Measurements from ENCODE around the gene P4HTM.

Gene P4HTM

DNA sequence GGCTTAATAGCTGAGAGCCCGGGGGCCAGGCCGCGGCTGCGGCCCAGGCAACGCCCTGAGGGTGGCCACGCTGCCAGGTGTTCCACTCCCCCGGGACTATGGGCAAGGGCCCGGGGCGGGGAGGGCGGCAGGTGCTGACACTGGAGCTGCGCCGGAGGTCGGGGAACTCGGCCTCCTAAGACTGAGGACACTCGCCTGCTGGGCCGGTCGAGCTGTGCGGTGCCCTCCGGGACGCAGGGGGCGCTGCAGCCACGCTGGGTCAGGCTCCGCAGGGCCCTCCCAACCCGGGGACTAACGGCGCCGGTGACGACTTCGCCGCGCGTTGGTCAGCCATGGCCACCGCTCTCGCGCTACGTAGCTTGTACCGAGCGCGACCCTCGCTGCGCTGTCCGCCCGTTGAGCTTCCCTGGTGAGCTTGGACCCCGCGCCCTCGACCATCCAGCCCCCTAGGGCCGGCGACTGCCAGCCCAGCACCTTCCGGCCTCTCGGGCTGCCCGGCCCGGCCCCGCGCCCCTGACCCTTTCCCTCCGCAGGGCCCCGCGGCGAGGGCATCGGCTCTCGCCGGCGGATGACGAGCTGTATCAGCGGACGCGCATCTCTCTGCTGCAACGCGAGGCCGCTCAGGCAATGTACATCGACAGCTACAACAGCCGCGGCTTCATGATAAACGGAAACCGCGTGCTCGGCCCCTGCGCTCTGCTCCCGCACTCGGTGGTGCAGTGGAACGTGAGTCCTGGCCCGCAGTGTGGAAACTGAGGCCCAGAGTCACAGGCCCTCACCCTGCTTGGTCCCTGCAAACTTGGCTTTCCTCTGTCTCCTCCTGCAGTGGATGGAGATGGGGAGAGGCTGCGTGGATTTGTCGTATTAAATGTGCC is 32.0 kb downstream of the P4HTM start, which contains the start of gene NDUFAF3:
TSS of gene NDUFAF3 (plus strand) at position 309 of the 875 bp plus-strand sequence. CDS start at position 333, 24 bp downstream.
- TF ChIP-seq, protein P1, sequence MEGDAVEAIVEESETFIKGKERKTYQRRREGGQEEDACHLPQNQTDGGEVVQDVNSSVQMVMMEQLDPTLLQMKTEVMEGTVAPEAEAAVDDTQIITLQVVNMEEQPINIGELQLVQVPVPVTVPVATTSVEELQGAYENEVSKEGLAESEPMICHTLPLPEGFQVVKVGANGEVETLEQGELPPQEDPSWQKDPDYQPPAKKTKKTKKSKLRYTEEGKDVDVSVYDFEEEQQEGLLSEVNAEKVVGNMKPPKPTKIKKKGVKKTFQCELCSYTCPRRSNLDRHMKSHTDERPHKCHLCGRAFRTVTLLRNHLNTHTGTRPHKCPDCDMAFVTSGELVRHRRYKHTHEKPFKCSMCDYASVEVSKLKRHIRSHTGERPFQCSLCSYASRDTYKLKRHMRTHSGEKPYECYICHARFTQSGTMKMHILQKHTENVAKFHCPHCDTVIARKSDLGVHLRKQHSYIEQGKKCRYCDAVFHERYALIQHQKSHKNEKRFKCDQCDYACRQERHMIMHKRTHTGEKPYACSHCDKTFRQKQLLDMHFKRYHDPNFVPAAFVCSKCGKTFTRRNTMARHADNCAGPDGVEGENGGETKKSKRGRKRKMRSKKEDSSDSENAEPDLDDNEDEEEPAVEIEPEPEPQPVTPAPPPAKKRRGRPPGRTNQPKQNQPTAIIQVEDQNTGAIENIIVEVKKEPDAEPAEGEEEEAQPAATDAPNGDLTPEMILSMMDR (IDR thresholded peaks at IDR 0.05; ENCODE audit: low read depth, low read length, missing control alignments) = peak; percentile 87
- peak; percentile 81 for DNase-seq (ENCODE audit: low read depth)
- peak within 1 kb of the TSS; percentile 88 for H3K4me3 ChIP-seq (ENCODE audit: low read depth, low read length)
- in situ Hi-C loops (cut with HindIII; ENCODE audit: low sequenced_read_pairs) = no loop called here

DNA sequence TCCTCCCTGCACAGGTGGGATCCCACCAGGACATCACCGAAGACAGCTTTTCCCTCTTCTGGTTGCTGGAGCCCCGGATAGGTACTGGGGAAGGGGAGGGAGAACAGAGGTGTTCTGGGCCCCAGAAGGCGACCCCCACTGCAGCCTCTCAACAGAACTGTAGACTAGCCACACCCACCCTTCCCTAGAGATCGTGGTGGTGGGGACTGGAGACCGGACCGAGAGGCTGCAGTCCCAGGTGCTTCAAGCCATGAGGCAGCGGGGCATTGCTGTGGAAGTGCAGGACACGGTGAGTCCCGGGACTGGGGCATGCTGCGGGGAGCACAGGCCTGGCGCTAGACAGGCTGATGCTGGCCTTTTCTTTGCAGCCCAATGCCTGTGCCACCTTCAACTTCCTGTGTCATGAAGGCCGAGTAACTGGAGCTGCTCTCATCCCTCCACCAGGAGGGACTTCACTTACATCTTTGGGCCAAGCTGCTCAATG is 32.7 kb downstream of the P4HTM start:
- TF ChIP-seq, protein P1 (IDR thresholded peaks at IDR 0.05; ENCODE audit: low read depth, low read length, missing control alignments) = no peak
- peak overlapping the region; percentile 88 for H3K4me3 ChIP-seq (ENCODE audit: low read depth, low read length)
- DNase-seq (ENCODE audit: low read depth) = no peak
- in situ Hi-C loops (cut with HindIII; ENCODE audit: low sequenced_read_pairs) = no loop called here

DNA sequence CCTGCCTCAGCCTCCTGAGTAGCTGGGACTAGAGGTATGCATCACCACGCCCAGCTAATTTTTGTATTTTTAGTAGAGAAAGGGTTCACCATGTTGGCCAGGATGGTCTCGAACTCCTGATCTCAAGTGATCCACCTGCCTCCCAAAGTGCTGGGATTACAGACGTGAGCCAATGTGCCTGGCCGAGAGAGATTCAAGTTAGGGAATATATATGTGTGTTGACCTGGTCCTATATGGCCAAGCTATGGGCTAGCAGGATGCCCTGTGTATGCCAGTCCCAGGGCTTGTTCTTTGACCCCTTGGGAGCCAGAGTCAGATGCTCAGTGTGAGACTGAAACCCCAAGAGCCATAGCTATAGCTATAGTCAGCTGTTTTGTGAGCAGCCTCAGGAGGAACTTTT is 33.7 kb downstream of the P4HTM start:
- DNase-seq (ENCODE audit: low read depth) = no peak
- in situ Hi-C loops (cut with HindIII; ENCODE audit: low sequenced_read_pairs) = no loop called here

DNA sequence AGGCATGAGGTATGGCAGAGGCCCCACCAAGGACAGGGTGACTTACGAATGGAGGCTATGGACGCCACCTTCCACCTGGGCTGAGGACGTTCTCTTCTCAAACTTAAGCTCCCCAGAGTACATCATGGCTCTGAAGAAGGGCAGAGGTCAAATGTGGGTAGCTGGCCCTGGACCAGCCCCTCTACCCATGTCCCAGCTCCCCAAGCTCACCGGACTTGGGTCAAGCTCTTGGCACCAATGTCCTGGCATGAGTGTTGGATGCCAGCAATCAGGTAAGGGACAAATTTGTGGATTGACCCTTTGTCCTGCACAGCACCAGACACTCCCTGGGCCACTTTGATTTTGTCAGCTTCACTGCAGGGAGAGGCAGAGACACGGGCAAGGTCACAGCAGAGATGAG is 34.4 kb downstream of the P4HTM start:
- H3K4me3 ChIP-seq (ENCODE audit: low read depth, low read length) = no peak overlapping the region
- in situ Hi-C loops (cut with HindIII; ENCODE audit: low sequenced_read_pairs) = no loop called here
- TF ChIP-seq, protein P1 (IDR thresholded peaks at IDR 0.05; ENCODE audit: low read depth, low read length, missing control alignments) = no peak
- DNase-seq (ENCODE audit: low read depth) = no peak

More for the DNA sequence above, 33.7 kb downstream of the P4HTM start:
- no peak overlapping the region for H3K4me3 ChIP-seq (ENCODE audit: low read depth, low read length)
- TF ChIP-seq, protein P1 (IDR thresholded peaks at IDR 0.05; ENCODE audit: low read depth, low read length, missing control alignments) = no peak

DNA sequence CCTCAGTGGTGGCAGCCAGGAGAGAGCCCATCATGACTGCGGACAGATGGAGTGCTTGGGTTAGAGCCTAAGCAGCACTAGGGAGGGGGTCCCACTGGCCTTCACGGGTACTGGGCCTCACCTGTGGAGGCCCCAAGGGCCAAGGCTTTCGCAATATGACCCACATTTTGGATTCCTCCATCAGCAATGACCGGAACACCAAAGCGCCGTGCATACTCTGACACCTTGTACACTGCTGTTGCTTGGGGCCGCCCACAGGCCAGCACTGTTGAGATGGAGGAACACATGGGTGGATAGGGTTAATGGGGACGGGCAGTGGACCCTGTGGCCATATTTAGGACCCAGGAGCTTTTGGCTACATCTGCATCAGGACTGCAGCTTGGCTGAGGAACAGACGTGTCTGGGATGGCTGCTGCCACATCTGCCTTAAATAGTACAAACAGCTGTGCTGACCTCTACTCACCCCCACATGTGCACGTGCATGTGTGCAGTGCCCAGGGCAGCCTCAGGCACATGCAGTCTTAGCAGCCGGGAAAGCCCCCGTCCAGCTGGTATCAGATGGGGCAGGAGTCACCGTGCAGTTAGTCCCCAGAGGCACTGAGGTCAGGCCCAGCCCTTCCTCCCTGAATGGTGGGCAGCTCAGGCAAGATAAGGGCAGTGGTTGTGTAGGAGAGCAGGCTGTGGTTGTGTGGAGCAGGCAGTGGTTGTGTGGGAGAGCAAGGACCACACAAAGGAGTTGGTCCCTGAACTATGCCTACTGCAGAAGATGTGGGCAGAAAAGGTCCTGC is 35.2 kb downstream of the P4HTM start:
- no peak for DNase-seq (ENCODE audit: low read depth)
- TF ChIP-seq, protein P1 (IDR thresholded peaks at IDR 0.05; ENCODE audit: low read depth, low read length, missing control alignments) = no peak
- no peak overlapping the region for H3K4me3 ChIP-seq (ENCODE audit: low read depth, low read length)
- in situ Hi-C loops (cut with HindIII; ENCODE audit: low sequenced_read_pairs) = no loop called here

DNA sequence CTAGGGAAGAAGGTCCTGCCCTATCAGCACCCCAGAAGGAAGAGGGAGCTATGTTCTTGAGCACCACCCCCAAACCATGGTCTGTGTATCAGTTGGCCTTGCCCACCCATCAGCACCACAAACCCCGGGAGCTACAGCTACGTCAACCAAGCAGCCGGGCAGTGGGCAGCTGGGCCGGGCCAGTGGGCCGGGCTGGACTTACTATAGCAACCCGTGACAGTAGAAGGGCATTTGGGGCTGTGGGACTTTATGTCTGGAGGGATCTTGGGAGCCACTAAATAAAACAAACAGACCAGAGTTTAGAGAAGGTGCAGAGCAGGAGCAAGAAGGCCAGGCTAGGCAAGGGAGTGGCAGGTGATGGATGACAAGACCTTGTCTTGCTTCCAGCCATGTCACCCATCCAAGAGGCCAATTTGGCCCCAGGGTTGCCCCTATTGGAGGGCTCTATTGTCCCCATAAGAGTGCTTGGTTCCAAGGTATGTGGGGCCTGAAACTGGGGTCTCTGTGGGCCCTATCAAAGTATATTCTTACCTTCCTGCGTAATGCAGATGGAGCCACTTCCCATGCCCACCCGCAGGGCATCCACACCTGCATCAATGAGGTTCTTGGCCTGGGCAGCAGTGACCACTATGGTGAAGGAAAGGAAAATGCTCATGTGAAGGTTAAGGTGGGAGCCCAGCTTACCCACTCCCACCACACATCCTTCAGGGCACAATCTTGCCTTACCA is 35.9 kb downstream of the P4HTM start:
- no peak overlapping the region for H3K4me3 ChIP-seq (ENCODE audit: low read depth, low read length)
- in situ Hi-C loops (cut with HindIII; ENCODE audit: low sequenced_read_pairs) = no loop called here
- TF ChIP-seq, protein P1 (IDR thresholded peaks at IDR 0.05; ENCODE audit: low read depth, low read length, missing control alignments) = no peak
- no peak for DNase-seq (ENCODE audit: low read depth)
